K562 (cell line): ENCODE measurements around the gene PPP1R13B. TPM values are rescaled to one million over a fixed set of nuclear protein-coding genes. Genes with fewer than 3 reads are reported as not detected.

Experiments
- ATAC-seq: fragments of 200-7000 bp; cut with Tn5 transposase; 3 replicates; pipeline ENCODE4 v1.9.1; 2020; ENCODE audit warnings: moderate library complexity
- BruUV-seq: library from RNA; stranded (reverse); fragments of 400-500 nt; replicated peaks from 2 replicates; lab custom pipeline; 2021; lab: Mats Ljungman, UMichigan
- CTCF ChIA-PET: fragments of 300-600 bp; formaldehyde crosslinking; extraction: SDS; loops from one replicate; lab custom pipeline; 2021; ENCODE audit warnings: low intra/inter-chr PET ratio; lab: Yijun Ruan, JAX
- POLR2A ChIA-PET: fragments of 300-600, 350-650 bp; sonication (Branson Sonifier 250); formaldehyde crosslinking; extraction: SDS; loops from one replicate; lab custom pipeline; 2021; ENCODE audit warnings: antibody characterized with exemption, inconsistent platforms; lab: Yijun Ruan, JAX
- DNase-seq, 4 experiments: peaks; one replicate each; pipeline versions ENCODE4 v3.0.0 to v3.0.0-alpha.2; 2011 to 2018; ENCODE audit warnings: low spot score in 3 of 4, mixed read lengths in 3 of 4; ENCODE audit errors: extremely low read depth in 1 of 4
- FAIRE-seq: peaks from 2 replicates; lab custom pipeline; 2011; peaks lifted over from hg19 to GRCh38; lab: Jason Lieb, UNC
- H2AFZ ChIP-seq: 2 replicates; pipeline ENCODE4 v1.6.0; 2011; ENCODE audit warnings: low read depth, low read length, control low read depth, inconsistent platforms
- H3K27ac ChIP-seq: fragments of 200-600 bp; 3 replicates; pipeline ENCODE4 v1.8.0; 2011; ENCODE audit warnings: low read depth, mild to moderate bottlenecking, control low read depth, inconsistent platforms, low read length, moderate library complexity, mixed read lengths; ENCODE audit errors: extremely low read depth
- H3K27me3 ChIP-seq, 2 experiments: fragments of 300-600 bp in 1 of 2; 2 replicates in 1 of 2; 3 replicates in 1 of 2; pipeline versions ENCODE4 v1.6.0 to v1.8.0; 2011; ENCODE audit warnings: inconsistent platforms in 2 of 2, low read length in 2 of 2, mild to moderate bottlenecking in 1 of 2, mixed read lengths in 1 of 2, moderate library complexity in 1 of 2; ENCODE audit not compliant: control insufficient read depth in 2 of 2, insufficient read depth in 2 of 2
- H3K36me3 ChIP-seq: fragments of 300-600 bp; 3 replicates; pipeline ENCODE4 v1.8.0; 2011; ENCODE audit warnings: mild to moderate bottlenecking, low read length, inconsistent platforms; ENCODE audit not compliant: control insufficient read depth, insufficient read depth
- H3K4me1 ChIP-seq, 2 experiments: fragments of 200-600 bp in 1 of 2; replicated peaks in 1 of 2; 2 replicates in 1 of 2; 3 replicates in 1 of 2; pipeline versions ENCODE4 v1.5.1 to v1.8.0; 2011; ENCODE audit warnings: inconsistent platforms in 2 of 2, low read length in 2 of 2, mild to moderate bottlenecking in 1 of 2, mixed read lengths in 1 of 2, moderate library complexity in 1 of 2; ENCODE audit not compliant: control insufficient read depth in 2 of 2, insufficient read depth in 2 of 2
- H3K4me2 ChIP-seq: 2 replicates; pipeline ENCODE4 v1.6.1; 2011; ENCODE audit warnings: low read length, control low read depth, inconsistent platforms, mixed read lengths; ENCODE audit not compliant: insufficient read depth
- H3K4me3 ChIP-seq: fragments of 200-600 bp; sonication (generic), shearing (Covaris generic); 2 replicates; pipeline ENCODE4 v1.5.1; 2016; ENCODE audit warnings: control low read depth, inconsistent platforms
- H3K79me2 ChIP-seq: fragments of 200-600 bp; 3 replicates; pipeline ENCODE4 v1.8.0; 2011; ENCODE audit warnings: low read length, inconsistent platforms; ENCODE audit not compliant: control insufficient read depth, insufficient read depth
- H3K9ac ChIP-seq, 2 experiments: 2 replicates each; pipeline versions ENCODE4 v1.6.0 to v1.6.1; 2011; ENCODE audit warnings: low read depth in 2 of 2, low read length in 2 of 2, control low read depth in 1 of 2, inconsistent platforms in 1 of 2, mild to moderate bottlenecking in 1 of 2, mixed read lengths in 1 of 2; ENCODE audit not compliant: insufficient read depth in 1 of 2
- H3K9me1 ChIP-seq: one replicate; pipeline ENCODE4 v1.6.0; 2011; ENCODE audit warnings: inconsistent platforms, mild to moderate bottlenecking, low read length, moderate library complexity; ENCODE audit not compliant: control insufficient read depth, insufficient read depth
- H3K9me3 ChIP-seq: replicated peaks from 2 replicates; pipeline ENCODE4 v1.5.1; 2011; ENCODE audit warnings: low read depth, low read length, inconsistent platforms; ENCODE audit not compliant: control insufficient read depth, insufficient read depth
- H4K20me1 ChIP-seq: replicated peaks from 2 replicates; pipeline ENCODE4 v1.6.1; 2011; ENCODE audit warnings: low read length, inconsistent platforms, mixed read lengths; ENCODE audit not compliant: control insufficient read depth, insufficient read depth
- ETV1 ChIP-seq: fragments of 450-650 bp; conservative IDR thresholded peaks from 2 replicates; pipeline ENCODE4 v1.6.1; 2016; ENCODE audit warnings: missing genetic modification characterization, control low read depth, low read depth, missing compliant biosample characterization
- IFI16 ChIP-seq: fragments of 250-450 bp; sonication (Bioruptor Pico); IDR thresholded peaks from 2 replicates; pipeline ENCODE4 v2.1.2; 2022; ENCODE audit warnings: mild to moderate bottlenecking, inconsistent platforms
- KLF10 ChIP-seq: fragments of 250-450 bp; sonication (Bioruptor Pico); IDR thresholded peaks from 2 replicates; pipeline ENCODE4 v1.6.1; 2021; ENCODE audit warnings: matching md5 sums
- POLR2G ChIP-seq: fragments of 200-400 bp; formaldehyde crosslinking; IDR thresholded peaks from 2 replicates; pipeline ENCODE4 v1.6.1; 2017; ENCODE audit warnings: low read depth, mild to moderate bottlenecking, antibody characterized with exemption, low read length, moderate library complexity
- PRMT5 ChIP-seq: sonication (generic); formaldehyde crosslinking; IDR thresholded peaks from 2 replicates; pipeline ENCODE4 v1.5.0; 2020; ENCODE audit warnings: missing genetic modification reagents
- RBFOX2 ChIP-seq: fragments of 200-400 bp; formaldehyde crosslinking; IDR thresholded peaks from 2 replicates; pipeline ENCODE4 v1.6.1; 2017; ENCODE audit warnings: low read depth, mild to moderate bottlenecking, low read length, moderate library complexity
- RBM22 ChIP-seq: fragments of 200-400 bp; formaldehyde crosslinking; IDR thresholded peaks from 2 replicates; pipeline ENCODE4 v1.6.1; 2018; ENCODE audit warnings: low read length, low read depth; ENCODE audit not compliant: poor library complexity, severe bottlenecking
- SIN3A ChIP-seq, 2 experiments: fragments of 150-350 bp in 1 of 2; IDR thresholded peaks; 2 replicates each; pipeline ENCODE4 v1.6.1; 2011 to 2016; ENCODE audit warnings: borderline replicate concordance in 2 of 2, low read depth in 2 of 2, low read length in 2 of 2, mild to moderate bottlenecking in 2 of 2, moderate library complexity in 2 of 2; ENCODE audit not compliant: control insufficient read depth in 1 of 2
- TCF7L2 ChIP-seq: fragments of 150-350 bp; IDR thresholded peaks from 2 replicates; pipeline ENCODE4 v1.6.1; 2016; ENCODE audit warnings: low read depth, mild to moderate bottlenecking, low read length, moderate library complexity
- TEAD1 ChIP-seq, 2 experiments: fragments of 450-650 bp in 1 of 2; sonication (generic) in 1 of 2; formaldehyde crosslinking; IDR thresholded peaks; 2 replicates each; pipeline versions ENCODE4 v1.4.0 to v1.8.0; 2020 to 2022; ENCODE audit warnings: mild to moderate bottlenecking in 2 of 2, missing genetic modification reagents in 1 of 2
- ZNF212 ChIP-seq: fragments of 450-650 bp; formaldehyde crosslinking; IDR thresholded peaks from 2 replicates; pipeline ENCODE4 v1.4.0; 2020; ENCODE audit warnings: mild to moderate bottlenecking
- ZNF217 ChIP-seq: sonication (generic); formaldehyde crosslinking; IDR thresholded peaks from 2 replicates; pipeline ENCODE4 v1.8.0; 2022; ENCODE audit warnings: mild to moderate bottlenecking, missing genetic modification reagents
- ZNF311 ChIP-seq: fragments of 250-450 bp; sonication (Bioruptor Pico); IDR thresholded peaks from 2 replicates; pipeline ENCODE4 v1.4.0; 2020; ENCODE audit warnings: mild to moderate bottlenecking, moderate library complexity
- ZNF57 ChIP-seq: fragments of 450-650 bp; formaldehyde crosslinking; IDR thresholded peaks from 2 replicates; pipeline ENCODE4 v1.4.0; 2020; ENCODE audit warnings: mild to moderate bottlenecking, moderate library complexity
- ZNF785 ChIP-seq: fragments of 250-450 bp; sonication (Bioruptor Pico); IDR thresholded peaks from 2 replicates; pipeline ENCODE4 v1.4.0; 2020; ENCODE audit warnings: mild to moderate bottlenecking
- ZSCAN32 ChIP-seq: fragments of 450-650 bp; formaldehyde crosslinking; IDR thresholded peaks from 2 replicates; pipeline ENCODE4 v1.4.0; 2020; ENCODE audit warnings: mild to moderate bottlenecking, moderate library complexity
- WGBS: fragments of 100-300 bp; shearing (Covaris generic); methylation state at CpG from one replicate; pipeline ENCODE4 v1.1.6; 2016; ENCODE audit warnings: low coverage, mixed read lengths; ENCODE audit not compliant: insufficient coverage; ENCODE audit errors: missing lambda C conversion rate; 5-methylcytosine and 5-hydroxymethylcytosine counted together
- in situ Hi-C: fragments of 300-500 bp; cut with MboI; formaldehyde crosslinking; loops from 4 replicates; pipeline ENCODE4 v1.15.0; 2018; ENCODE audit warnings: inconsistent platforms, mixed read lengths
- intact Hi-C: fragments of 100-400 bp; cut with micrococcal nuclease; formaldehyde crosslinking; loops from 2 replicates; pipeline ENCODE4 v1.14.2; 2022
- polyA plus RNA-seq, 8 experiments: library from polyadenylated mRNA; depleted of rRNA in 4 of 8; stranded (reverse) in 5 of 8; unstranded in 3 of 8; fragments of >200 nt; fragmentation: Nextera tagmentation in 2 of 8; fragmentation: Illumina TruSeq in 1 of 8; extraction: Ambion mirVana in 2 of 8; extraction: Trizol in 1 of 8; gene quantifications; 2 replicates each; pipeline versions ENCODE4 v1.2.1 to v1.2.3, GENCODE V29; 2011 to 2014; ENCODE audit warnings: inconsistent platforms in 1 of 8, missing spikeins in 1 of 8
- total RNA-seq, 7 experiments: library from RNA; depleted of rRNA in 6 of 7; stranded (reverse); fragments of >200 nt in 6 of 7; fragmentation: Illumina TruSeq in 2 of 7; extraction: Trizol in 2 of 7; gene quantifications; 2 replicates each; pipeline versions ENCODE4 v1.2.1 to v1.2.3, GENCODE V29; 2011 to 2021; ENCODE audit warnings: low replicate concordance in 1 of 7
- TF ChIP-seq, protein P1 (sequence below): fragments of 250-450 bp; sonication (Bioruptor Pico); IDR thresholded peaks from 2 replicates; pipeline ENCODE4 v1.5.0; 2021
- TF ChIP-seq, protein P2 (sequence below): sonication (generic); formaldehyde crosslinking; IDR thresholded peaks from 2 replicates; pipeline ENCODE4 v1.8.0; 2022; ENCODE audit warnings: missing genetic modification reagents, mild to moderate bottlenecking, borderline replicate concordance

PPP1R13B gene
- total and polyA plus RNA-seq, 9 of the 15 experiments (the other 6 are each of a cell fraction or from before 2014, with no cell fraction given) = 0.03 to 1.7 (median 0.15) TPM

DNA sequence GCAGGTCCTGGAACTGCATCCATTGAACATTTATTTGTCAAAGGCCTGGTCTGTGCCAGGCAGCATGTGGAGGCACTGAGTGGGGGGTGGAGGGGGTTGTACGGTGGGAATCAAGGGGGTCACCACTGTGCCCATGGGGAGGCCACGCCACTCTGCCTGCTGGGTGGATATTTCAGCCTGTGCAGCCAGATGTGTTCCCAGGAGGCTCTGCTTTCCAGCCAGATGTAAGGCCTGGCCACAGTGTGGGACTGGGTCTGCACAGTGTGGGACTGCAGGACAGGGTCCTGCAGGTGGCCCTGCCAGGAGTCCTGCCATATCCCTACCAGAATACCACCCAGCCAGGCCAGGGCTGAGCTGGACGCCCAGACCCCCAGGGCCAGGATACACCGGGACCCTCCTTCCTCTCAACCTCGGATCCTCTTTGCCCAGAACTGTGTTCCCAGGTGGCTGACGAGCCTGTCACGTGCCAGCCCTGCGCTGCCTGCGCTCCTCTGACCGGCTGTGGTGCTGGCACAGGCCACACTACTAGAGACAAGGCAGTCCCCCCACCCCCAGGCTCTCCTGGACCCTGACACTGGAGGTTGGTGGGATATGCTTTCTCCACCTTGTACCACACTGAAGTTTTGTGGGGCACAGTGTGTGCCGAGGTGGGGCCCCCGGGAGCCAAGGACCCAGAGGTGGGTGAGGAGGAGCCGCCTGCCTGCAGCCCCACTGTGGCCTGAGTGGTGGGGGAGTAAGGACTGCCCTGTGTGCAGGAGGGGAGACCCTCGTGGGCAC is 149.6 kb downstream of the PPP1R13B start:
- peak; percentile 16 for ATAC-seq
- Histone ChIP-seq H3K36me3 (peaks cover 83% of the 10 kb centered on the region; the same call in 2 of the 3 replicates), H3K9me3 (no peaks in the 10 kb centered on the region), H3K27ac (no peak overlapping the region), H3K4me3 (no peak overlapping the region), H4K20me1 (no peaks in the 10 kb centered on the region; the same call in 1 of the 2 replicates), H3K4me1 (peaks cover 0 to 31% of the 10 kb centered on the region in 2 experiments; a peak in 2 of 5 replicates), H3K9ac (peak overlapping the region in 1 of 2 experiments; percentile 45; a peak in 2 of 4 replicates), H3K9me1 (no peaks in the 10 kb centered on the region), H3K4me2 (no peak overlapping the region), H3K27me3 (no peaks in the 10 kb centered on the region), H2AFZ (no peak overlapping the region), H3K79me2 (no peaks in the 10 kb centered on the region)
- 94% methylated on average over 8 of the region's 14 CpGs for WGBS
- in situ Hi-C loops (no loop called here), intact Hi-C loops (no loop called here)
- no TSS peak for BruUV-seq
- no peak for FAIRE-seq
- DNase-seq = no peak
- ChIA-PET POLR2A (interaction anchor here (0.6 to 0.7 kb wide), 2 partner anchors 78 to 176 kb away, joined by 3 to 4 read pairs; no protein-coding TSS in a partner anchor), CTCF (no interaction called here)
- no peak for TF ChIP-seq ETV1 (tag)
- no peak for TF ChIP-seq ZSCAN32 (CRISPR knock-in tag)
- TF ChIP-seq ZNF217 (CRISPR knock-in tag) = no peak
- peak; percentile 24; the same call in 1 of the 2 replicates for TF ChIP-seq RBFOX2
- TF ChIP-seq ZNF57 = no peak
- no peak for TF ChIP-seq KLF10 (CRISPR knock-in tag)
- TF ChIP-seq ZNF212 (CRISPR knock-in tag) = no peak
- TF ChIP-seq IFI16 (CRISPR knock-in tag) = no peak
- no peak for TF ChIP-seq TCF7L2
- TF ChIP-seq ZNF785 = no peak
- TF ChIP-seq, protein P1, sequence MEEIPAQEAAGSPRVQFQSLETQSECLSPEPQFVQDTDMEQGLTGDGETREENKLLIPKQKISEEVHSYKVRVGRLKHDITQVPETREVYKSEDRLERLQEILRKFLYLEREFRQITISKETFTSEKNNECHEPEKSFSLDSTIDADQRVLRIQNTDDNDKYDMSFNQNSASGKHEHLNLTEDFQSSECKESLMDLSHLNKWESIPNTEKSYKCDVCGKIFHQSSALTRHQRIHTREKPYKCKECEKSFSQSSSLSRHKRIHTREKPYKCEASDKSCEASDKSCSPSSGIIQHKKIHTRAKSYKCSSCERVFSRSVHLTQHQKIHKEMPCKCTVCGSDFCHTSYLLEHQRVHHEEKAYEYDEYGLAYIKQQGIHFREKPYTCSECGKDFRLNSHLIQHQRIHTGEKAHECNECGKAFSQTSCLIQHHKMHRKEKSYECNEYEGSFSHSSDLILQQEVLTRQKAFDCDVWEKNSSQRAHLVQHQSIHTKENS (CRISPR knock-in tag) = no peak
- TF ChIP-seq ZNF311 (CRISPR knock-in tag) = no peak
- peak; percentile 55 for TF ChIP-seq RBM22
- TF ChIP-seq, protein P2, sequence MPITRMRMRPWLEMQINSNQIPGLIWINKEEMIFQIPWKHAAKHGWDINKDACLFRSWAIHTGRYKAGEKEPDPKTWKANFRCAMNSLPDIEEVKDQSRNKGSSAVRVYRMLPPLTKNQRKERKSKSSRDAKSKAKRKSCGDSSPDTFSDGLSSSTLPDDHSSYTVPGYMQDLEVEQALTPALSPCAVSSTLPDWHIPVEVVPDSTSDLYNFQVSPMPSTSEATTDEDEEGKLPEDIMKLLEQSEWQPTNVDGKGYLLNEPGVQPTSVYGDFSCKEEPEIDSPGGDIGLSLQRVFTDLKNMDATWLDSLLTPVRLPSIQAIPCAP (CRISPR knock-in tag) = no peak
- no peak for TF ChIP-seq TEAD1 (CRISPR knock-in tag; IDR thresholded peaks at IDR 0.05)
- TF ChIP-seq SIN3A (IDR thresholded peaks at IDR 0.05; ENCODE audit: borderline replicate concordance in 2 of 2, control insufficient read depth in 1 of 2, low read depth in 2 of 2, low read length in 2 of 2) = no peak
- TF ChIP-seq PRMT5 (CRISPR knock-in tag) = no peak
- TF ChIP-seq POLR2G = peak; percentile 50
